ENCODE data around the gene SPATS1. TPM values are rescaled to one million over a fixed set of nuclear protein-coding genes. Genes with fewer than 3 reads are reported as not detected.
"Not testable (repeated sequence)": the region's sequence is repeated elsewhere in the genome, so short reads cannot be mapped to it uniquely, and the experiment has no call there.

The SPATS1 gene
- total RNA-seq, 2 experiments from 2014 or later = not detected

GRCh38 chr6:44338228-44339122 lies 4.0 kb upstream of the SPATS1 start:
- ATAC-seq (peak; percentile 88), DNase-seq (peak; percentile 79)
- peaks cover 4% of the 10 kb centered on the region for H3K4me1 Mint-ChIP-seq
- no peaks in the 10 kb centered on the region for H3K9me3 Mint-ChIP-seq (ENCODE audit: low read depth)
- H3K27me3 Mint-ChIP-seq = peaks cover 38% of the 10 kb centered on the region
- H3K27ac Mint-ChIP-seq = no peak overlapping the region
- H3K36me3 Mint-ChIP-seq = no peaks in the 10 kb centered on the region
- CTCF ChIA-PET = interaction anchor here (0.8 to 9.3 kb wide), 12 partner anchors 9 to 242 kb away, joined by 3 to 91 read pairs (median 4); partner anchors contain the start of genes AARS2 and TMEM151B
- H3K4me3 Mint-ChIP-seq = no peak overlapping the region

GRCh38 chr6:44339301-44339700 lies 3.1 kb upstream of the SPATS1 start:
- H3K4me1 Mint-ChIP-seq = peaks cover 4% of the 10 kb centered on the region
- no peak overlapping the region for H3K4me3 Mint-ChIP-seq
- CTCF ChIA-PET = interaction anchor here (0.7 to 9.3 kb wide), 6 partner anchors 25 to 166 kb away, joined by 3 to 91 read pairs (median 8); partner anchors contain the start of gene AARS2
- no peaks in the 10 kb centered on the region for H3K9me3 Mint-ChIP-seq (ENCODE audit: low read depth)
- H3K36me3 Mint-ChIP-seq = no peaks in the 10 kb centered on the region
- DNase-seq (no peak), ATAC-seq (no peak)
- H3K27me3 Mint-ChIP-seq = peaks cover 46% of the 10 kb centered on the region
- no peak overlapping the region for H3K27ac Mint-ChIP-seq

GRCh38 chr6:44339763-44340625 lies 2.5 kb upstream of the SPATS1 start:
- ATAC-seq (no peak), DNase-seq (no peak)
- Mint-ChIP-seq H3K4me3 (no peak overlapping the region), H3K27ac (no peak overlapping the region), H3K36me3 (no peaks in the 10 kb centered on the region), H3K9me3 (ENCODE audit: low read depth) (no peaks in the 10 kb centered on the region), H3K27me3 (peaks cover 53% of the 10 kb centered on the region), H3K4me1 (peaks cover 4% of the 10 kb centered on the region)
- CTCF ChIA-PET = interaction anchor here (0.7 to 9.3 kb wide), 4 partner anchors 13 to 84 kb away, joined by 3 to 91 read pairs (median 6); partner anchors contain the start of gene AARS2

GRCh38 chr6:44341095-44341890 lies 1.2 kb upstream of the SPATS1 start:
- CTCF ChIA-PET = interaction anchor here (2.6 to 3.1 kb wide), 2 partner anchors 74 to 169 kb away, joined by 6 to 28 read pairs; no protein-coding TSS in a partner anchor
- Mint-ChIP-seq H3K9me3 (ENCODE audit: low read depth) (no peaks in the 10 kb centered on the region), H3K4me3 (no peak overlapping the region), H3K36me3 (no peaks in the 10 kb centered on the region), H3K27ac (no peak overlapping the region), H3K27me3 (peaks cover 59% of the 10 kb centered on the region), H3K4me1 (peaks cover 4% of the 10 kb centered on the region)
- DNase-seq (no peak), ATAC-seq (no peak)

- Mint-ChIP-seq H3K4me1 (peaks cover 4% of the 10 kb centered on the region), H3K36me3 (no peaks in the 10 kb centered on the region), H3K27me3 (peaks cover 55% of the 10 kb centered on the region), H3K4me3 (no peak overlapping the region), H3K9me3 (ENCODE audit: low read depth) (no peaks in the 10 kb centered on the region), H3K27ac (no peak overlapping the region)
- CTCF ChIA-PET = interaction anchor here (1.1 to 3.1 kb wide), 3 partner anchors 29 to 169 kb away, joined by 3 to 28 read pairs (median 6); partner anchors contain the start of gene AARS2
- no peak for DNase-seq
- no peak for ATAC-seq
Observed at GRCh38 chr6:44342052-44342451, 398 bp upstream of the SPATS1 start.

GRCh38 chr6:44346818-44347217 lies 4.4 kb downstream of the SPATS1 start:
- H3K27ac Mint-ChIP-seq; ATAC-seq; DNase-seq; H3K9me3 Mint-ChIP-seq (ENCODE audit: low read depth); H3K4me3 Mint-ChIP-seq; H3K4me1 Mint-ChIP-seq; CTCF ChIA-PET; H3K36me3 Mint-ChIP-seq: not testable (repeated sequence)
- peaks cover 45% of the 10 kb centered on the region for H3K27me3 Mint-ChIP-seq

GRCh38 chr6:44349904-44350649 lies 7.6 kb downstream of the SPATS1 start:
- no peak for DNase-seq
- Mint-ChIP-seq H3K4me1 (peaks cover 3% of the 10 kb centered on the region), H3K27ac (no peak overlapping the region), H3K9me3 (ENCODE audit: low read depth) (no peaks in the 10 kb centered on the region), H3K27me3 (peaks cover 13% of the 10 kb centered on the region), H3K4me3 (no peak overlapping the region), H3K36me3 (no peaks in the 10 kb centered on the region)
- no peak for ATAC-seq
- CTCF ChIA-PET = interaction anchor here (0.7 to 1.3 kb wide), 2 partner anchors 16 to 30 kb away, joined by 3 read pairs; no protein-coding TSS in a partner anchor

GRCh38 chr6:44350650-44350994 lies 8.2 kb downstream of the SPATS1 start:
- not testable (repeated sequence) for H3K27ac Mint-ChIP-seq; H3K4me3 Mint-ChIP-seq; H3K36me3 Mint-ChIP-seq; H3K9me3 Mint-ChIP-seq (ENCODE audit: low read depth); H3K4me1 Mint-ChIP-seq; ATAC-seq; DNase-seq
- CTCF ChIA-PET = interaction anchor here (0.7 to 1.3 kb wide), 2 partner anchors 15 to 29 kb away, joined by 3 read pairs; no protein-coding TSS in a partner anchor
- H3K27me3 Mint-ChIP-seq = peaks cover 13% of the 10 kb centered on the region

- H3K36me3 Mint-ChIP-seq = peaks cover 1% of the 10 kb centered on the region
- CTCF ChIA-PET = interaction anchor here (1.2 kb wide), 1 partner anchor 12 kb away, joined by 3 read pairs; no protein-coding TSS in a partner anchor
- H3K4me1 Mint-ChIP-seq = peaks cover 3% of the 10 kb centered on the region
- H3K4me3 Mint-ChIP-seq = no peak overlapping the region
- DNase-seq (no peak), ATAC-seq (no peak)
- H3K9me3 Mint-ChIP-seq (ENCODE audit: low read depth) = no peaks in the 10 kb centered on the region
- no peak overlapping the region for H3K27ac Mint-ChIP-seq
- peaks cover 20% of the 10 kb centered on the region for H3K27me3 Mint-ChIP-seq
Observed at GRCh38 chr6:44352259-44352658, 9.8 kb downstream of the SPATS1 start.

GRCh38 chr6:44353336-44353735 lies 10.9 kb downstream of the SPATS1 start:
- H3K4me3 Mint-ChIP-seq = no peak overlapping the region
- H3K4me1 Mint-ChIP-seq = peaks cover 3% of the 10 kb centered on the region
- no peak overlapping the region for H3K27ac Mint-ChIP-seq
- H3K36me3 Mint-ChIP-seq = peaks cover 1% of the 10 kb centered on the region
- CTCF ChIA-PET = interaction anchor here (1.2 kb wide), 1 partner anchor 13 kb away, joined by 3 read pairs; no protein-coding TSS in a partner anchor
- DNase-seq = no peak
- peaks cover 26% of the 10 kb centered on the region for H3K27me3 Mint-ChIP-seq
- ATAC-seq = no peak
- H3K9me3 Mint-ChIP-seq (ENCODE audit: low read depth) = no peaks in the 10 kb centered on the region

- Mint-ChIP-seq H3K4me3 (no peak overlapping the region), H3K27me3 (peaks cover 36% of the 10 kb centered on the region), H3K4me1 (no peaks in the 10 kb centered on the region), H3K27ac (no peak overlapping the region), H3K9me3 (ENCODE audit: low read depth) (no peaks in the 10 kb centered on the region), H3K36me3 (peaks cover 1% of the 10 kb centered on the region)
- ATAC-seq (no peak), DNase-seq (no peak)
- CTCF ChIA-PET = no interaction called here
Observed at GRCh38 chr6:44355640-44356039, 13.2 kb downstream of the SPATS1 start.

GRCh38 chr6:44356487-44356886 lies 14.0 kb downstream of the SPATS1 start:
- Mint-ChIP-seq H3K27ac (no peak overlapping the region), H3K9me3 (ENCODE audit: low read depth) (no peaks in the 10 kb centered on the region), H3K27me3 (peaks cover 38% of the 10 kb centered on the region), H3K4me3 (no peak overlapping the region), H3K4me1 (no peaks in the 10 kb centered on the region), H3K36me3 (peaks cover 1% of the 10 kb centered on the region)
- CTCF ChIA-PET = no interaction called here
- DNase-seq (no peak), ATAC-seq (no peak)
